Measurements from ENCODE around the gene MAOB.
"Not testable (repeated sequence)": the region's sequence is repeated elsewhere in the genome, so short reads cannot be mapped to it uniquely, and the experiment has no call there.

MAOB gene

GRCh38 chrX:43750248-43750676 is 132.0 kb downstream of the MAOB start:
- peak; percentile 3 for DNase-seq

DNA sequence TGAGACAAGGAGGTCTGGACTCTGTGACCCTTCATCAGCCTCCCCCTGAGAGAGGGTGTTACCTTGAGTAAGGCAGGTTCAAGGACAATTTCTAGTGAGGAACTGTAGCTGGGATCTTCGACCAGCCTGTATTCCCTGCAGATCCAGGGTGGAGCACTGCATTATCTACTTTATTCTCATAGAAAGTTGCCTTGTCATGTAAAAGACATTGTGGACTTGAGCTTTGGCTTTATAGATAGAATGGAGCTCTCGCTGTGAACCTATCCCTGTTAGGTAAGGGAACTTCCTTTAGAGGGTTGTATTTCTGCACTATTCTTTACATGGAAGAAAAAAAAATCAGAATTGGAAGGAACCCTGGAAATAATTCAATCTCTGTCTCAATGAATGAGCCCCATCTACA is 134.8 kb downstream of the MAOB start:
- no peak for DNase-seq

GRCh38 chrX:43745938-43746721 is 136.1 kb downstream of the MAOB start:
- DNase-seq, result no peak

DNA sequence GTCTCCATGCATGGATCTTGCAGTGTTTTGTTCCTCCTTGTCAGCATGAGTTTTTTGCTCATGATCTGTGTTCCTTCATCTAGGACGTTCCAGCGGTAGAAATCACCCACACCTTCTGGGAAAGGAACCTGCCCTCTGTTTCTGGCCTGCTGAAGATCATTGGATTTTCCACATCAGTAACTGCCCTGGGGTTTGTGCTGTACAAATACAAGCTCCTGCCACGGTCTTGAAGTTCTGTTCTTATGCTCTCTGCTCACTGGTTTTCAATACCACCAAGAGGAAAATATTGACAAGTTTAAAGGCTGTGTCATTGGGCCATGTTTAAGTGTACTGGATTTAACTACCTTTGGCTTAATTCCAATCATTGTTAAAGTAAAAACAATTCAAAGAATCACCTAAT is 138.0 kb downstream of the MAOB start:
- DNase-seq, result no peak

DNA sequence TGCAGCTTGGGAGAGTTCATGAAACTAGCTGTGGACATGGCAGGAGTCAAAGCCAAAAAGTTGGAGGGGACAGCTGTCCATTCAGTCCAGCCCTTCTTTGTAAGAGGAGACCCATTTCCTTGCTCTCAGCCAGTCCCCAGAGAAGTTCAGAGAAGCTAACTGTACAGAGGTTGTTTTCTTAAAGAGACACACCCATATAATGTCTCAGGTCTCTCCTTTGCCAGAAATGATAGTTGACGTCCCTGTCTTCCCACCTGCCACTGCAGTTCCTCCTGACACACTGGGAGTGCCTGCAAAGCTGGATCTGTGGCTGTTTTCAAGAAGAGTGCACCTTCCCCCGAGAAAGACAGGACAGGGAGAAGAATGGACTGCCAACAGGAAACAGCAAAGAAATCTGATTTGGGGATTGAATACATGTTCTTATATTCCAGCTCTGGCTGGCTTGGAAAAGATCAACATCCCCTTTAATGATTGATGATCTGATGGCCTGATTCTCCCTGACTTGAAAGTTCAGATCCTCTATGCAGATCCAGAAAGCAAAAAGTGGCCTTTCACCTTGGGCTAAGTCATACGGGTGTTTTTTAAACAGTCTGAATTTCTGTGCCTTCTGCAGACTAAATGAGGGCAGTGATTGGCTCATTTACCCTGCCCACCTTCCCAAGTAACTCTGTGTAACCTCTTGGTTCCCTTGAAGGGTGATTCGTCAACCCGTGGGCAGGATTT is 139.0 kb downstream of the MAOB start:
- DNase-seq, result no peak

DNA sequence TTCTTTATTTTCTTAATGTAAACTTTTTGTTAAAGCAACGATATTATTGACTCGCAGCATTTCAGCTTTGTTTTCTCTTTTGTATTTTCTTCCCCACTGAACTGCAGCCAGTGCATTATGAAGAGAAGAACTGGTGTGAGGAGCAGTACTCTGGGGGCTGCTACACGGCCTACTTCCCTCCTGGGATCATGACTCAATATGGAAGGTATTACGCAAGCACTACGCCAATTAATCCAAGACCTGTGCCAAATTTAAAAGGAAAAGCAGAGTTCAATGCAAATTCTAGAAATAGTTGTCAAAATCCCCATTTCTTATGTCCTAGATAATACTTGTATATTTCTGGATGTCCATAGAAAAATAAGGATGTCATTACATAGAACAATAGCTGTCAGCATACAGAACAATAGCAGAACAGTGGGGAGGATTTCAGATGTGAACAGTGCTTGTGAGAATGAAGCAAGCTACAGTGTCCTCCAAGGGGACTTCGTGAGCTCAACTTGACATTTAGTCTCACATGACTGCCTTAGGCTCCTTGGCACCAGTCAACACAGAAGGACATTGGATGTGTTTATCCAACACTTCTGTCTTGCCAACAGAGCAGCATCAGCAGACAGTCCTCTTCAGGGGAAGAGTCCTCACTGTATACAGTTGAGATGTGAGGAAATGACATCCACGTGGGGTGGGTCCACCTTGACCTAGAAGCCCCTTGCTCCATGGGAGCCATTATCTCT is 140.2 kb downstream of the MAOB start:
- DNase-seq, result no peak

- DNase-seq, result no peak
Measured at GRCh38 chrX:43735957-43736356, 146.3 kb downstream of the MAOB start.

GRCh38 chrX:43735534-43735933 is 146.7 kb downstream of the MAOB start:
- no peak for DNase-seq

DNA sequence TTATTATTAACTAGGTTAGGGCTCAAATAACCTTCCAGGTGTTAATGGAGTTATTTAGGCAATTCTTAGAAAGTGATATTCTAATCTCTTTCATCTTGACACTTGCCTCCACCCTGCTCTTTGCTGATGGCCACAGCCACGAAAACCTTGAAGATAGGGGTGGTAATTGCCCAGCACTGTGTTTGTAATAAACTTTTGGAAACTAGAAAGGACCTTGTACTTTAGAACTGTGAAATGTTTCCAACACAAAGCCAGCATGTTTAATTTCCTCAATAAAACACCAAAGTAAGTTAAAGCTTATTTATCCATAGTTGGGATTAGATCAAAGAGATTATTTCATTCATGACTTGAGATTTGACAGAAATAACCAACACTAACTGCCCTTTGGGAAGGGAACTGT is 147.8 kb downstream of the MAOB start:
- no peak for DNase-seq

- DNase-seq, result no peak
Measured at GRCh38 chrX:43733699-43734098, 148.6 kb downstream of the MAOB start.

GRCh38 chrX:43731086-43731485 is 151.2 kb downstream of the MAOB start:
- DNase-seq, result no peak

- no peak for DNase-seq
Measured at GRCh38 chrX:43728966-43729365, 153.3 kb downstream of the MAOB start.

DNA sequence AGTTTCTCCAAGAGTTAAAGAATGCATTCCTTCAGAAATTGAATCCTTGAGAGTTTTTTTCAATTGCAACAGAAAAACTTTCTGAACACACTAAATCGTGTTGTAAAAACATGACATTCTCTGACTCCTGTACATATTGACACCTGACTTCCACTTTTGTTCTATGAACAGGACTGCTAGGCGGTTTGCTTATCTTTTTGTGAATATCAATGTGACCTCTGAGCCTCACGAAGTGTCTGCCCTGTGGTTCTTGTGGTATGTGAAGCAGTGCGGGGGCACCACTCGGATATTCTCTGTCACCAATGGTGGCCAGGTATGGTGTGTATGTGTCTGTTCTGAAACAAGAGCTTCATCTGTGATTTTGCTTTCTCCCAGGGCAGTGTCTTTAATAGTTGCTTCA is 154.2 kb downstream of the MAOB start:
- no peak for DNase-seq

DNA sequence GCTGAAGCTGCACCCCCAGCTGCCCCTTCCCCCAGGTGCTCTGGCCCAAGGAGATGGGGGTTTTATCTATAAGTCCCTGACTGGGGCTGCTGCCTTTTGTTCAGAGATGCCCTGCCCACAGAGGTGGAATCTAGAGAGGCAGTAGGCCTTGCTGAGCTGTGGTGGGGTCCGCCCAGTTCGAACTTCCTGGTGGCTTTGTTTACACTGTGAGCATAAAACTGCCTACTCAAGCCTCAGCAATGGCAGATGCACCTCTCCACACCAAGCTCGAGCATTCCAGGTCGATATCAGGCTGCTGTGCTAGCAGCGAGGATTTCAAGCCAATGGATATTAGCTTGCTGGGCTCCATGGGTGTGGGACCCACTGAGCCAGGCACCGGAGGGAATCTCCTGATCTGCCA is 155.0 kb downstream of the MAOB start:
- DNase-seq, result not testable (repeated sequence)

DNA sequence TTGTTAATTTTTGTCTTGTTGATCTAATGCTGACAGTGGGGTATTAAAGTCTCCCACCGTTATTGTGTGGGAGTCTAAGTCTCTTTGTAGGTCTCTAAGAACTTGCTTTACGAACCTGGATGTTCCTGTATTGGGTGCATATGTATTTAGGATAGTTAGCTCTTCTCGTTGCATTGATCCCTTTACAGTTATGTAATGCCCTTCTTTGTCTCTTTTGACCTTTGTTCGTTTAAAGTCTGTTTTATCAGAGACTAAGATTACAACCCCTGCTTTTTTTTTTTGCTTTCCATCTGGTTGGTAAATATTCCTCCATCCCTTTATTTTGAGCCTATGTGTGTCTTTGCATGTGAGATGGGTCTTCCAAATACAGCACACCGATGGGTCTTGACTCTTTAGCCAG is 157.0 kb downstream of the MAOB start:
- DNase-seq, result not testable (repeated sequence)

DNA sequence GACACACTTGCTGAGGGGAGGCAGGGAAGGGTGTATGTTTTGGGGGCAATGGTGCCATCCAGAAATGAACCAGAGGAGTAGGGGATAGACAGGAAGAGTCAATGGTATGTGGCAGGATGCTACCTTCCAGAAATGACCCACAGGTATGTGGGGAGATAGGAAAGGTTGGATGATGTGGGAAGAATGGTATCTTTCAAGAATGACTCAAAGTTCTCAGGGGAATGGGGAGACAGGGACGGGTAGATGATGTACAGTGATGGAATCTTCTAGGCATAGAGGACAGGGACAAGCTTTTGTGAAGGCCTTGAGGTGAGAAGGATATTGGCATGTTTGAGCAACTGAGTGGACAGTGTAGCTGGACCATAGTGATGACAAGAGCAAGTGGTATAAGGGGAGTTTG is 161.3 kb downstream of the MAOB start:
- no peak for DNase-seq

- DNase-seq, result no peak
Measured at GRCh38 chrX:43720082-43720481, 162.2 kb downstream of the MAOB start.

DNA sequence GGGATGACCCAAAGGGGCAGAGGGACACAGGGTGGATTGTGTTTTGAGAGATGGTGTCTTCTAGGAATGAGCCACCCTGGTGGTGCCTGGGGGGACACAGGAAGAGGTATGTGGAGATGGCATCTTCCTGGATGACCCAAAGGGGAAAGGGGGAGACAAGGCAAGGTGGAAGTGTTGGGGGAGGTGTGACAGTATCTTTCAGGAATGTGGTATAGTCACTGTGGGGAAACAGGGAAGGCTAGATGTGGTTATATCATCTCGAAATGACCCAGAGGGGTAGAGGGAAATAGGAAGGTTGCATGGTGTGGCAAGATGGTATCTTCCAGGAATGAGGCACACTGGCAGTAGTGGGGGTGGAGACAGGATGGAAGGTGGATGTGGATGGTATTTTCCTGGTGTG is 163.3 kb downstream of the MAOB start:
- no peak for DNase-seq

- no peak for DNase-seq
Measured at GRCh38 chrX:43718546-43718945, 163.7 kb downstream of the MAOB start.

- DNase-seq, result no peak
Measured at GRCh38 chrX:43718081-43718480, 164.2 kb downstream of the MAOB start.

DNA sequence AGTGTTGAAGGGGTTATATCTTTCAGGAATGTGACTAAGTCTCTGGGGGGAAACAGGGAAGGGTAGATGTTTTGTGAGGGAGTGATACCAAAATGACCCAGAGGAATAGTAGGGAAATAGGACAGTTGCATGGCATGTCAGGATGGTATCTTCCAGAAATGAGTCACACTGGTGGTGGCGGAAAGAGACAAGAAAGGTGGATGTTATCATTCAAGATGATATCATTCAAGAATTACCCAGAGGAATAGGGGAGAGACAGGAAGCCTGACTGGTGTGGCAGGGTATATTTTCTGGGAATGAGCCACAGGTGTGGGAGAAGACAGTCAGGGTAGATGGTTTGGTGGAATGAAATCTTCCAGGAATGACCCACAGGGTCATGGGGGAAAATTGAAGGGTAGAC is 165.1 kb downstream of the MAOB start:
- DNase-seq, result no peak

DNA sequence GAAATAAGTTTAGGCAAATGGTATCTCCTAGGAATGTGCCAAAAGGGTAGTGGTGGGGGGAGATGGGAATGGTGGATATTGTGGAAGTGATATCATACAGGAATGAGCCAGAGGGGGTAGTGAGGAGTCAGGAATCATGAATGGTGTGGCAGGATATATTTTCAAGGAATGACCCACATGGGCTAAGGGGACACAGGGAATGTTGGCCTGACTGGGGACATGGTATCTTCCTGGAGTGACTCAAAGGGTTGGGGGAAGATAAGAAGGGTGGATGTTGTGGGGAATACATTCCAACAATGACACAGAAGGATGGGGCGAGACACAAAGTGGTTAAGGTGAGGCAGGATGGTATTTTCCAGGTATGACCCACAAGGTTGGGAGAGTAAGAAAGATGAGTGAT is 165.6 kb downstream of the MAOB start:
- DNase-seq, result no peak

Data from NCI-H1048 (cell line).